Liver (tissue), 9 donors: ENCODE data around the gene MTARC1. TPM values are rescaled to one million over a fixed set of nuclear protein-coding genes. Genes with fewer than 3 reads are reported as not detected.

Experiments
- DNase-seq: peaks from one replicate; pipeline ENCODE4 v3.0.0-alpha.2; 2017; ENCODE audit warnings: low spot score
- H3K27ac ChIP-seq, 2 donors: one replicate each; pipeline ENCODE4 v1.7.0; 2013; ENCODE audit warnings: inconsistent platforms in 2 of 2, low read length in 2 of 2, control low read depth in 1 of 2, low read depth in 1 of 2, mild to moderate bottlenecking in 1 of 2
- H3K27me3 ChIP-seq, 4 donors: one replicate each; pipeline versions ENCODE4 v1.6.1 to v1.7.0; 2013; ENCODE audit warnings: low read length in 3 of 4, inconsistent platforms in 1 of 4, mild to moderate bottlenecking in 1 of 4, moderate library complexity in 1 of 4; ENCODE audit not compliant: control insufficient read depth in 4 of 4, insufficient read depth in 4 of 4
- H3K36me3 ChIP-seq, 4 donors: one replicate each; pipeline versions ENCODE4 v1.6.1 to v1.7.0; 2013; ENCODE audit warnings: low read length in 3 of 4, mild to moderate bottlenecking in 3 of 4, low read depth in 1 of 4, moderate library complexity in 1 of 4; ENCODE audit not compliant: control insufficient read depth in 4 of 4, insufficient read depth in 3 of 4
- H3K4me1 ChIP-seq, 4 donors: one replicate each; pipeline versions ENCODE4 v1.6.1 to v1.7.0; 2013; ENCODE audit warnings: low read length in 3 of 4, mild to moderate bottlenecking in 3 of 4, moderate library complexity in 1 of 4; ENCODE audit not compliant: control insufficient read depth in 4 of 4, insufficient read depth in 4 of 4
- H3K4me3 ChIP-seq, 3 donors: one replicate each; pipeline versions ENCODE4 v1.6.1 to v1.7.0; 2013; ENCODE audit warnings: low read length in 3 of 3, control low read depth in 1 of 3, low read depth in 1 of 3, mild to moderate bottlenecking in 1 of 3
- H3K9ac ChIP-seq, 2 donors: one replicate each; pipeline ENCODE4 v1.7.0; 2013; ENCODE audit warnings: low read length in 2 of 2, mild to moderate bottlenecking in 2 of 2, moderate library complexity in 2 of 2, control low read depth in 1 of 2, low read depth in 1 of 2
- H3K9me3 ChIP-seq, 4 donors: one replicate each; pipeline versions ENCODE4 v1.6.1 to v1.7.0; 2013; ENCODE audit warnings: low read length in 3 of 4; ENCODE audit not compliant: control insufficient read depth in 4 of 4
- ATF3 ChIP-seq: IDR thresholded peaks from 2 replicates; pipeline ENCODE4 v1.6.1; 2016; ENCODE audit warnings: antibody characterized with exemption
- EGR1 ChIP-seq, 2 donors: IDR thresholded peaks; 2 replicates each; pipeline ENCODE4 v1.6.1; 2016 to 2018; ENCODE audit warnings: antibody characterized with exemption in 2 of 2, low read depth in 2 of 2
- FOXA1 ChIP-seq: IDR thresholded peaks from 2 replicates; pipeline ENCODE4 v1.6.1; 2016; ENCODE audit warnings: antibody characterized with exemption
- HNF4A ChIP-seq, 2 donors: conservative IDR thresholded peaks; 2 replicates each; pipeline ENCODE4 v1.6.1; 2016; ENCODE audit warnings: antibody characterized with exemption in 2 of 2, mild to moderate bottlenecking in 2 of 2
- NR2F2 ChIP-seq: IDR thresholded peaks from 2 replicates; pipeline ENCODE4 v1.6.1; 2016; ENCODE audit warnings: antibody characterized with exemption
- RAD21 ChIP-seq, 2 donors: IDR thresholded peaks; 2 replicates each; pipeline ENCODE4 v1.6.1; 2016; ENCODE audit warnings: antibody characterized with exemption in 2 of 2, mild to moderate bottlenecking in 2 of 2
- SP1 ChIP-seq: IDR thresholded peaks from 2 replicates; pipeline ENCODE4 v1.6.1; 2018; ENCODE audit warnings: antibody characterized with exemption, mild to moderate bottlenecking
- TAF1 ChIP-seq: conservative IDR thresholded peaks from 2 replicates; pipeline ENCODE4 v1.6.1; 2016; ENCODE audit warnings: antibody characterized with exemption, mild to moderate bottlenecking
- WGBS: extraction: QIAGEN DNeasy Blood & Tissue Kit; methylation state at CpG from one replicate; pipeline ENCODE4 v1.1.7; 2013; 5-methylcytosine and 5-hydroxymethylcytosine counted together
- polyA plus RNA-seq, 2 donors: library from polyadenylated mRNA; stranded (reverse) in 1 of 2; unstranded in 1 of 2; fragments of 200-250 nt in 1 of 2; fragments of >200 nt in 1 of 2; fragmentation: Nextera tagmentation in 1 of 2; extraction: Ambion mirVana in 1 of 2; gene quantifications; one replicate each; pipeline versions ENCODE4 v1.2.1 to v1.2.3, GENCODE V29; 2013 to 2015
- total RNA-seq, 2 donors: library from RNA; depleted of rRNA; stranded (reverse); fragments of >200 nt; gene quantifications; one replicate each; pipeline ENCODE4 v1.2.3, GENCODE V29; 2014
- TF ChIP-seq, protein P1 (sequence below): fragments of 150-350 bp; IDR thresholded peaks from 2 replicates; pipeline ENCODE4 v1.5.1; 2017; ENCODE audit warnings: improper control_type of control experiment, low read depth, low read length; ENCODE audit not compliant: missing input control
- TF ChIP-seq, protein P2 (sequence below): IDR thresholded peaks from 2 replicates; pipeline ENCODE4 v1.6.1; 2016; ENCODE audit warnings: antibody characterized with exemption, mild to moderate bottlenecking
- donor health status: healthy.
- donor health status: healthy.
- donor health status: healthy.
- donor health status: healthy.
- donor health status: healthy.

The MTARC1 gene
- total and polyA plus RNA-seq, 4 donors: 9.8 to 71.3 (median 21.5) TPM

GRCh38 chr1:220775240-220775853, 11.4 kb upstream of the MTARC1 start:
- Histone ChIP-seq H3K36me3 (peaks cover 6 to 43% (median 30%) of the 10 kb centered on the region in 4 donors), H3K27ac (no peak overlapping the region), H3K4me1 (peaks cover 0 to 6% (median 2%) of the 10 kb centered on the region in 4 donors), H3K27me3 (no peaks in the 10 kb centered on the region), H3K9ac (no peak overlapping the region), H3K9me3 (no peaks in the 10 kb centered on the region), H3K4me3 (no peak overlapping the region)
- TF ChIP-seq RAD21 (IDR thresholded peaks at IDR 0.05): peak; percentile 61 to 69
- TF ChIP-seq, protein P1, sequence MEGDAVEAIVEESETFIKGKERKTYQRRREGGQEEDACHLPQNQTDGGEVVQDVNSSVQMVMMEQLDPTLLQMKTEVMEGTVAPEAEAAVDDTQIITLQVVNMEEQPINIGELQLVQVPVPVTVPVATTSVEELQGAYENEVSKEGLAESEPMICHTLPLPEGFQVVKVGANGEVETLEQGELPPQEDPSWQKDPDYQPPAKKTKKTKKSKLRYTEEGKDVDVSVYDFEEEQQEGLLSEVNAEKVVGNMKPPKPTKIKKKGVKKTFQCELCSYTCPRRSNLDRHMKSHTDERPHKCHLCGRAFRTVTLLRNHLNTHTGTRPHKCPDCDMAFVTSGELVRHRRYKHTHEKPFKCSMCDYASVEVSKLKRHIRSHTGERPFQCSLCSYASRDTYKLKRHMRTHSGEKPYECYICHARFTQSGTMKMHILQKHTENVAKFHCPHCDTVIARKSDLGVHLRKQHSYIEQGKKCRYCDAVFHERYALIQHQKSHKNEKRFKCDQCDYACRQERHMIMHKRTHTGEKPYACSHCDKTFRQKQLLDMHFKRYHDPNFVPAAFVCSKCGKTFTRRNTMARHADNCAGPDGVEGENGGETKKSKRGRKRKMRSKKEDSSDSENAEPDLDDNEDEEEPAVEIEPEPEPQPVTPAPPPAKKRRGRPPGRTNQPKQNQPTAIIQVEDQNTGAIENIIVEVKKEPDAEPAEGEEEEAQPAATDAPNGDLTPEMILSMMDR: peak; percentile 72
- no peak for TF ChIP-seq NR2F2
- TF ChIP-seq, protein P2, sequence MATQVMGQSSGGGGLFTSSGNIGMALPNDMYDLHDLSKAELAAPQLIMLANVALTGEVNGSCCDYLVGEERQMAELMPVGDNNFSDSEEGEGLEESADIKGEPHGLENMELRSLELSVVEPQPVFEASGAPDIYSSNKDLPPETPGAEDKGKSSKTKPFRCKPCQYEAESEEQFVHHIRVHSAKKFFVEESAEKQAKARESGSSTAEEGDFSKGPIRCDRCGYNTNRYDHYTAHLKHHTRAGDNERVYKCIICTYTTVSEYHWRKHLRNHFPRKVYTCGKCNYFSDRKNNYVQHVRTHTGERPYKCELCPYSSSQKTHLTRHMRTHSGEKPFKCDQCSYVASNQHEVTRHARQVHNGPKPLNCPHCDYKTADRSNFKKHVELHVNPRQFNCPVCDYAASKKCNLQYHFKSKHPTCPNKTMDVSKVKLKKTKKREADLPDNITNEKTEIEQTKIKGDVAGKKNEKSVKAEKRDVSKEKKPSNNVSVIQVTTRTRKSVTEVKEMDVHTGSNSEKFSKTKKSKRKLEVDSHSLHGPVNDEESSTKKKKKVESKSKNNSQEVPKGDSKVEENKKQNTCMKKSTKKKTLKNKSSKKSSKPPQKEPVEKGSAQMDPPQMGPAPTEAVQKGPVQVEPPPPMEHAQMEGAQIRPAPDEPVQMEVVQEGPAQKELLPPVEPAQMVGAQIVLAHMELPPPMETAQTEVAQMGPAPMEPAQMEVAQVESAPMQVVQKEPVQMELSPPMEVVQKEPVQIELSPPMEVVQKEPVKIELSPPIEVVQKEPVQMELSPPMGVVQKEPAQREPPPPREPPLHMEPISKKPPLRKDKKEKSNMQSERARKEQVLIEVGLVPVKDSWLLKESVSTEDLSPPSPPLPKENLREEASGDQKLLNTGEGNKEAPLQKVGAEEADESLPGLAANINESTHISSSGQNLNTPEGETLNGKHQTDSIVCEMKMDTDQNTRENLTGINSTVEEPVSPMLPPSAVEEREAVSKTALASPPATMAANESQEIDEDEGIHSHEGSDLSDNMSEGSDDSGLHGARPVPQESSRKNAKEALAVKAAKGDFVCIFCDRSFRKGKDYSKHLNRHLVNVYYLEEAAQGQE: no peak
- 27% methylated on average over 8 of the region's 8 CpGs for WGBS
- DNase-seq: peak; percentile 62

DNA sequence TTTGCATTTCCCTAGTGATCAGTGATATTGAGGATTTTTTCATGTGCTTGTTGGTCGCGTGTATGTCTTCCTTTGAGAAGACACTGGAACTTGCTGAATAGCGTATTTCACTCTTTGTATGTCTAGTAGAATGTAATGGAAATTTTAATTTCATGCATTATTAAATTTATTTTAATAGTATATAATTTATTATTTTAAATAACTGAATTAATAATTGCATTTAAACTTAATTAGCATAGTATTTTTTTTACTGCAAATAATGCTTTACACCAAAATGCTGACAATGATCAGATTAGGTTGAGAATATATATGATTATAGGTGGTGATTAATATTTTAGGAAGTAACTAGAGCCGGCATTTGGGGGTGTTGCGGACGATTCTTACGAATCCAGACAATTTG, 10.5 kb upstream of the MTARC1 start:
- H3K36me3 ChIP-seq: peaks cover 5 to 41% (median 26%) of the 10 kb centered on the region in 4 donors
- TF ChIP-seq SP1: no peak
- TF ChIP-seq FOXA1: no peak
- TF ChIP-seq EGR1 (IDR thresholded peaks at IDR 0.05; ENCODE audit: low read depth in 2 of 2): no peak

DNA sequence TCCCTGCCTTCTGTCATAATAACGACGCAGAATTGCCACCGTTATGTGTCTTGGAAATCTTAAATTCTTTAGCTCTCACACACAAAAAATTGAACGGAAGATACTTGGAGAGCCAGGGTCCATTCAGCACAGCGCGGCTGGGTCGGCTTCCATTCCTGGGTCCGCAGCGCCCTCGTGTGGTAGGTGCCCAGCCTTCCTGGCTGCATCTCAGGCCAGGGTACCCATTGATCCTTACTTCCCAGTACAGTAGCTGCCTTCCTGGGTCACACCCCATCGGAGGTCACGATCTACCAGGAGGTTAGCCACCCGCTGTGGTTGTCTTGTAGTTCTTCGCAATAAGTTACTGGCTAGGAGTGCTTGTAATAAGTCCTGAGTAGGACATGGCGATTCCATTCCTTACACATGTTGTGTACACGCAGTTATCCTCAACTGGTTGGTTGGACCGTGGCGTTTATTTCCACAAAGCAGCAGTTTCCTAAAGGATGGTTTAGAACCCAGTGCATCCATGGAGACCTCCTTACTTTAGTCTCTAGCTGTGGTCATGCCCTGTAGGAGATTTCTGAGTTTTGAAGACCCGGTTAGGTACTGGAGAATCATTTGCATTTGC, 9.9 kb upstream of the MTARC1 start:
- 29% methylated on average over 19 of the region's 19 CpGs for WGBS
- Histone ChIP-seq H3K4me3 (no peak overlapping the region), H3K36me3 (peaks cover 5 to 42% (median 27%) of the 10 kb centered on the region in 4 donors), H3K9me3 (no peaks in the 10 kb centered on the region), H3K27ac (no peak overlapping the region), H3K9ac (no peak overlapping the region), H3K4me1 (peaks cover 0 to 3% (median 2%) of the 10 kb centered on the region in 4 donors), H3K27me3 (no peaks in the 10 kb centered on the region)
- TF ChIP-seq ATF3 (no peak), RAD21 (IDR thresholded peaks at IDR 0.05) (peak; percentile 97 to 99), SP1 (no peak), TAF1 (no peak), HNF4A (conservative IDR thresholded peaks at IDR 0.05) (peak in 1 of 2 donors; percentile 35), EGR1 (IDR thresholded peaks at IDR 0.05; ENCODE audit: low read depth in 2 of 2) (no peak)
- TF ChIP-seq, protein P2: no peak
- TF ChIP-seq, protein P1: peak; percentile 84
- DNase-seq: peak; percentile 86

More for the DNA sequence above, 10.5 kb upstream of the MTARC1 start:
- Histone ChIP-seq H3K9ac (no peak overlapping the region), H3K4me3 (no peak overlapping the region), H3K27me3 (no peaks in the 10 kb centered on the region), H3K4me1 (peaks cover 0 to 3% (median 2%) of the 10 kb centered on the region in 4 donors), H3K27ac (no peak overlapping the region), H3K9me3 (no peaks in the 10 kb centered on the region)
- DNase-seq: no peak
- 88% methylated on average over 7 of the region's 7 CpGs for WGBS
